CD14-positive monocyte (primary cell): ENCODE results near the gene ALKAL2. TPM values are rescaled to one million over a fixed set of nuclear protein-coding genes. Genes with fewer than 3 reads are reported as not detected.

Experiments used
- DNase-seq, 3 donors: peaks; one replicate each; pipeline ENCODE4 v3.0.0-alpha.2; 2011 to 2022
- H2AFZ ChIP-seq: 2 replicates; pipeline ENCODE4 v1.6.0; 2012; ENCODE audit warnings: mild to moderate bottlenecking, low read depth, low read length, inconsistent platforms; ENCODE audit not compliant: insufficient read depth, poor library complexity, severe bottlenecking
- H3K27ac ChIP-seq, 2 donors: 1 replicate in 1 of 2; 2 replicates in 1 of 2; pipeline ENCODE4 v1.5.1; 2012 to 2013; ENCODE audit warnings: low read length in 2 of 2, control low read depth in 1 of 2, inconsistent platforms in 1 of 2, low read depth in 1 of 2, mild to moderate bottlenecking in 1 of 2
- H3K27me3 ChIP-seq, 2 donors: one replicate each; pipeline versions ENCODE4 v1.6.0 to v1.6.1; 2011 to 2013; ENCODE audit warnings: low read length in 2 of 2; ENCODE audit not compliant: control insufficient read depth in 2 of 2, insufficient read depth in 2 of 2
- H3K36me3 ChIP-seq, 2 donors: replicated peaks in 1 of 2; 1 replicate in 1 of 2; 2 replicates in 1 of 2; pipeline versions ENCODE4 v1.5.1 to v1.6.1; 2012 to 2013; ENCODE audit warnings: low read length in 2 of 2, control low read depth in 1 of 2, inconsistent platforms in 1 of 2, mild to moderate bottlenecking in 1 of 2; ENCODE audit not compliant: insufficient read depth in 2 of 2, control insufficient read depth in 1 of 2
- H3K4me1 ChIP-seq, 2 donors: 1 replicate in 1 of 2; 2 replicates in 1 of 2; pipeline versions ENCODE4 v1.5.1 to v1.6.1; 2012 to 2013; ENCODE audit warnings: low read length in 2 of 2, control low read depth in 1 of 2, inconsistent platforms in 1 of 2, mild to moderate bottlenecking in 1 of 2, moderate library complexity in 1 of 2; ENCODE audit not compliant: insufficient read depth in 2 of 2, control insufficient read depth in 1 of 2
- H3K4me2 ChIP-seq: replicated peaks from 2 replicates; pipeline ENCODE3; 2012; ENCODE audit warnings: low read length, moderate library complexity, mild to moderate bottlenecking; ENCODE audit not compliant: poor library complexity, severe bottlenecking; ENCODE audit errors: extremely low read depth
- H3K4me3 ChIP-seq, 3 experiments: fragments of 200-600 bp in 1 of 3; sonication (generic) in 1 of 3; replicated peaks in 1 of 3; 1 replicate in 2 of 3; 2 replicates in 1 of 3; pipeline ENCODE4 v1.5.1; 2011 to 2013; ENCODE audit warnings: low read length in 3 of 3, mild to moderate bottlenecking in 3 of 3, control low read depth in 2 of 3, low read depth in 2 of 3, inconsistent platforms in 1 of 3, moderate library complexity in 1 of 3
- H3K79me2 ChIP-seq: 2 replicates; pipeline ENCODE4 v1.6.0; 2012; ENCODE audit warnings: mild to moderate bottlenecking, control low read depth, inconsistent platforms, low read length, moderate library complexity; ENCODE audit not compliant: insufficient read depth
- H3K9ac ChIP-seq: 2 replicates; pipeline ENCODE4 v1.6.0; 2017; ENCODE audit warnings: low read length, mild to moderate bottlenecking; ENCODE audit not compliant: insufficient read depth, poor library complexity, severe bottlenecking
- H3K9me3 ChIP-seq, 2 donors: replicated peaks in 1 of 2; 1 replicate in 1 of 2; 2 replicates in 1 of 2; pipeline versions ENCODE4 v1.5.1 to v1.6.1; 2012 to 2013; ENCODE audit warnings: low read length in 2 of 2, control low read depth in 1 of 2; ENCODE audit not compliant: control insufficient read depth in 1 of 2, insufficient read depth in 1 of 2
- H4K20me1 ChIP-seq: 2 replicates; pipeline ENCODE4 v1.6.0; 2012; ENCODE audit warnings: mild to moderate bottlenecking, low read length, control low read depth, moderate library complexity; ENCODE audit not compliant: insufficient read depth
- H3K27ac Mint-ChIP-seq, 7 donors: one replicate each; pipeline ENCODE4 v1.8.0; 2020; ENCODE audit warnings: mild to moderate bottlenecking in 7 of 7, mixed read lengths in 7 of 7, moderate library complexity in 6 of 7, inconsistent platforms in 2 of 7
- H3K27me3 Mint-ChIP-seq, 3 donors: one replicate each; pipeline ENCODE4 v1.8.0; 2021 to 2022; ENCODE audit warnings: low read depth in 3 of 3, mild to moderate bottlenecking in 3 of 3, mixed read lengths in 3 of 3, moderate library complexity in 3 of 3, inconsistent platforms in 1 of 3
- H3K36me3 Mint-ChIP-seq, 2 donors: one replicate each; pipeline ENCODE4 v1.8.0; 2020; ENCODE audit warnings: mixed read lengths in 2 of 2, inconsistent platforms in 1 of 2, mild to moderate bottlenecking in 1 of 2
- H3K4me1 Mint-ChIP-seq: one replicate; pipeline ENCODE4 v1.8.0; 2020; ENCODE audit warnings: mild to moderate bottlenecking, mixed read lengths
- H3K4me3 Mint-ChIP-seq, 2 donors: one replicate each; pipeline ENCODE4 v1.8.0; 2020; ENCODE audit warnings: mild to moderate bottlenecking in 2 of 2, mixed read lengths in 2 of 2, moderate library complexity in 1 of 2
- H3K9me3 Mint-ChIP-seq, 7 donors: one replicate each; pipeline ENCODE4 v1.8.0; 2020 to 2022; ENCODE audit warnings: mixed read lengths in 7 of 7, mild to moderate bottlenecking in 6 of 7, moderate library complexity in 6 of 7, inconsistent platforms in 2 of 7
- CTCF ChIP-seq: fragments of 200-600 bp; IDR thresholded peaks from one replicate; pipeline ENCODE4 v1.8.0; 2022; ENCODE audit warnings: antibody characterized with exemption, mild to moderate bottlenecking
- WGBS: methylation state at CpG from one replicate; pipeline ENCODE4 v1.1.5; 2013; ENCODE audit warnings: missing lambda C conversion rate; ENCODE audit not compliant: insufficient coverage; 5-methylcytosine and 5-hydroxymethylcytosine counted together
- intact Hi-C, 2 donors: fragments of 100-400 bp; cut with micrococcal nuclease; formaldehyde crosslinking; loops; one replicate each; pipeline versions ENCODE4 v1.15.0 to v1.15.1; 2023
- polyA plus RNA-seq, 3 donors: library from polyadenylated mRNA; depleted of rRNA in 1 of 3; unstranded in 2 of 3; stranded (reverse) in 1 of 3; fragments of 300-500 nt in 2 of 3; fragments of >200 nt in 1 of 3; fragmentation: Illumina TruSeq in 2 of 3; gene quantifications; 1 replicate in 2 of 3; 2 replicates in 1 of 3; pipeline ENCODE4 v1.2.3, GENCODE V29; 2012 to 2021

The ALKAL2 gene
- polyA plus RNA-seq, 3 donors = not detected

- no peaks in the 10 kb centered on the region for H4K20me1 ChIP-seq
- no peak overlapping the region for H3K4me3 ChIP-seq
- no peaks in the 10 kb centered on the region for H3K79me2 ChIP-seq
- TF ChIP-seq CTCF = no peak
- no peaks in the 10 kb centered on the region for H3K27me3 ChIP-seq
- H3K4me3 Mint-ChIP-seq = no peak overlapping the region
- no peak overlapping the region for H2AFZ ChIP-seq
- peaks cover 39 to 49% of the 10 kb centered on the region in 2 donors for H3K9me3 ChIP-seq
- H3K36me3 Mint-ChIP-seq = no peaks in the 10 kb centered on the region
- no peak overlapping the region for H3K9ac ChIP-seq
- H3K4me1 ChIP-seq = no peaks in the 10 kb centered on the region
- intact Hi-C loops = no loop called here
- H3K9me3 Mint-ChIP-seq = peaks cover 17 to 38% (median 31%) of the 10 kb centered on the region in 7 donors
- no peak for DNase-seq
- no peak overlapping the region for H3K4me2 ChIP-seq
- H3K36me3 ChIP-seq = no peaks in the 10 kb centered on the region
- peaks cover 0 to 2% (median under 1%) of the 10 kb centered on the region in 3 donors for H3K27me3 Mint-ChIP-seq
- H3K27ac ChIP-seq = no peak overlapping the region
- H3K27ac Mint-ChIP-seq = no peak overlapping the region
- no peaks in the 10 kb centered on the region for H3K4me1 Mint-ChIP-seq
- 83% methylated on average over 2 of the region's 4 CpGs for WGBS
These were observed 48.5 kb upstream of the ALKAL2 start for GRCh38 chr2:336360-336759.

- Histone ChIP-seq H3K4me1 (no peaks in the 10 kb centered on the region), H2AFZ (no peak overlapping the region), H3K9me3 (peaks cover 19 to 30% of the 10 kb centered on the region in 2 donors), H3K4me2 (no peak overlapping the region), H3K36me3 (no peaks in the 10 kb centered on the region), H3K27ac (no peak overlapping the region), H3K9ac (no peak overlapping the region), H4K20me1 (no peaks in the 10 kb centered on the region), H3K4me3 (no peak overlapping the region), H3K27me3 (no peaks in the 10 kb centered on the region), H3K79me2 (no peaks in the 10 kb centered on the region)
- Mint-ChIP-seq H3K4me1 (no peaks in the 10 kb centered on the region), H3K27me3 (peaks cover 0 to 3% (median 2%) of the 10 kb centered on the region in 3 donors), H3K27ac (no peak overlapping the region), H3K4me3 (no peak overlapping the region), H3K36me3 (no peaks in the 10 kb centered on the region), H3K9me3 (peaks cover 10 to 29% (median 19%) of the 10 kb centered on the region in 7 donors)
- no peak for DNase-seq
- TF ChIP-seq CTCF = no peak
- WGBS = no CpG with 5 or more reads among the region's 3 CpGs
- intact Hi-C loops = no loop called here
These were observed 44.7 kb upstream of the ALKAL2 start for GRCh38 chr2:332592-332991.
